Measurements from ENCODE around the gene KIZ. TPM values are rescaled to one million over a fixed set of nuclear protein-coding genes. Genes with fewer than 3 reads are reported as not detected.

Gene KIZ
- total RNA-seq, 2 donors from 2014 or later, result 6.3 to 17.1 TPM

DNA sequence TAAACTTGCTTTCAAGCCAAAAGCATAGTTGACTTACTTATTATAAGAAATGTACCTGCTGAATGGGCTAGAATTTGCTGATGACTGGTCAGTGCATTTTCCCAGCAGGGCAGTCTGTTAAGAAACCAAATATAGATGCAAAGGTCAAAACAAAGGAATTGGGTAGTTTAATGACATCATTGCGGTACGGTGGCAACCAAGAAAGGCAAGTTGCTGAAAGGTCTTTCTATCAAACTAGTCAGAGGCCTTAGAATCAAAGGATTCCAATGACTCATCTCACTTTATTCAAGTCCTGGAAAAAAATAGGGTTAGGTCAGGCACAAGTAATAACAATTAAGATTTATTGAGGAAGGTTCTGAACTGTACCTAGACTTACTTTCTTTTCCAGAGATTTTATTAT, 76.4 kb downstream of the KIZ start:
- Histone ChIP-seq H3K27ac (no peak overlapping the region), H3K4me3 (no peak overlapping the region), H3K9ac (ENCODE audit: low read depth in 2 of 2, low read length in 2 of 2) (no peak overlapping the region), H3K9me3 (no peaks in the 10 kb centered on the region), H3K36me3 (no peaks in the 10 kb centered on the region), H3K4me1 (no peaks in the 10 kb centered on the region), H3K27me3 (no peaks in the 10 kb centered on the region)
- no peak for DNase-seq
- intact Hi-C loops (cut with DNase I), result no loop called here
- TF ChIP-seq, protein P1, sequence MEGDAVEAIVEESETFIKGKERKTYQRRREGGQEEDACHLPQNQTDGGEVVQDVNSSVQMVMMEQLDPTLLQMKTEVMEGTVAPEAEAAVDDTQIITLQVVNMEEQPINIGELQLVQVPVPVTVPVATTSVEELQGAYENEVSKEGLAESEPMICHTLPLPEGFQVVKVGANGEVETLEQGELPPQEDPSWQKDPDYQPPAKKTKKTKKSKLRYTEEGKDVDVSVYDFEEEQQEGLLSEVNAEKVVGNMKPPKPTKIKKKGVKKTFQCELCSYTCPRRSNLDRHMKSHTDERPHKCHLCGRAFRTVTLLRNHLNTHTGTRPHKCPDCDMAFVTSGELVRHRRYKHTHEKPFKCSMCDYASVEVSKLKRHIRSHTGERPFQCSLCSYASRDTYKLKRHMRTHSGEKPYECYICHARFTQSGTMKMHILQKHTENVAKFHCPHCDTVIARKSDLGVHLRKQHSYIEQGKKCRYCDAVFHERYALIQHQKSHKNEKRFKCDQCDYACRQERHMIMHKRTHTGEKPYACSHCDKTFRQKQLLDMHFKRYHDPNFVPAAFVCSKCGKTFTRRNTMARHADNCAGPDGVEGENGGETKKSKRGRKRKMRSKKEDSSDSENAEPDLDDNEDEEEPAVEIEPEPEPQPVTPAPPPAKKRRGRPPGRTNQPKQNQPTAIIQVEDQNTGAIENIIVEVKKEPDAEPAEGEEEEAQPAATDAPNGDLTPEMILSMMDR (IDR thresholded peaks at IDR 0.05), result no peak

DNA sequence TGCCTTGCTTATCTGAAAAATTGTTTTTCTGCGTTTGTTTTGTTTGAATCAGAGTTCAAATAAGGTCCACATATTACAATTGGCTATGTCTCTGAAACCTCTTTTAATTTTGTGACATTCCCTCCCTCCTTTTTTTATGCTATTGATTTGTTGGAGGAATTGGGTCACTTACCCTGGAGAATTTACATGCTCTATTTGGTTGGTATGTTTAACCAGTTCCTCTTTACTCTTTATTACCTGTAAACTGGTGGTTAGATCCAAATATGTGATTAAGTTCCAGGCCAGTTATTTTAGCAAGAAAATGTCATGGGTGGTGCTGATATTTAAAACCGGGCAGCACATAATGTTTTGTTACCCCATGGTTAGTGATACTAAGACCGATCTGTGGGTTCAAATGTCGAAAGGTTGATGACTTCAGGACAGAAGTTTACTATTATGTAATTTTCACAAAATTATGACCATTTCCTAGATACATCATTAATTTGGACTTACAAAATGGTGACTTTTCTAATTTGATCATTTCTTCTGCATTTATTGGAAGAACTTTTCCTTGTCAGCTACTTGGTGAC, 77.3 kb downstream of the KIZ start:
- H3K9ac ChIP-seq (ENCODE audit: low read depth in 2 of 2, low read length in 2 of 2), result no peak overlapping the region
- H3K4me1 ChIP-seq, result no peaks in the 10 kb centered on the region
- TF ChIP-seq, protein P1 (IDR thresholded peaks at IDR 0.05), result no peak
- no peak for DNase-seq
- no peaks in the 10 kb centered on the region for H3K9me3 ChIP-seq
- no peak overlapping the region for H3K4me3 ChIP-seq
- H3K27me3 ChIP-seq, result no peaks in the 10 kb centered on the region
- intact Hi-C loops (cut with DNase I), result no loop called here
- H3K27ac ChIP-seq, result no peak overlapping the region
- H3K36me3 ChIP-seq, result no peaks in the 10 kb centered on the region

DNA sequence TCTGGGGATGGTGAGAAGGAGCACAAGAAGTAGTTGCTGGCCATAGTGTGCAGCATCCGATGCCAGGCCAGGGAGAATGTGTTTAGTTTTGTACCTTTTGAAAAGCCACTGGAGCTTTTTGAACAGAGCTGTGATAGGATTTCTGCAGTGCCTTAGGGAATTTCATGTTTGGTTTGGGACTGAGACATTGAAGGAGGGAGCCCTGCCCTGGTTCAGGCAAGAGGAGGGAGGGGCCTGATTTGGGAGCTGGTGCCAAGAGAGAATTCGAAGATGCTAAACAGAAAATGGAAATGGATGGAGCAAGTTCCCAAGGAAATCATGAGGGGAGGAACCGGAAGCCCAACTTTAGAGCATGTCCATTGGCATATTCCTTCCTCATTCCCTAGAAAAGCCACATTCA, 80.7 kb downstream of the KIZ start:
- no peak for DNase-seq
- H3K9me3 ChIP-seq, result no peaks in the 10 kb centered on the region
- no peak overlapping the region for H3K9ac ChIP-seq (ENCODE audit: low read depth in 2 of 2, low read length in 2 of 2)
- H3K4me3 ChIP-seq, result no peak overlapping the region
- intact Hi-C loops (cut with DNase I), result no loop called here
- no peaks in the 10 kb centered on the region for H3K27me3 ChIP-seq
- H3K36me3 ChIP-seq, result no peaks in the 10 kb centered on the region
- TF ChIP-seq, protein P1 (IDR thresholded peaks at IDR 0.05), result no peak
- H3K27ac ChIP-seq, result no peak overlapping the region
- no peaks in the 10 kb centered on the region for H3K4me1 ChIP-seq

DNA sequence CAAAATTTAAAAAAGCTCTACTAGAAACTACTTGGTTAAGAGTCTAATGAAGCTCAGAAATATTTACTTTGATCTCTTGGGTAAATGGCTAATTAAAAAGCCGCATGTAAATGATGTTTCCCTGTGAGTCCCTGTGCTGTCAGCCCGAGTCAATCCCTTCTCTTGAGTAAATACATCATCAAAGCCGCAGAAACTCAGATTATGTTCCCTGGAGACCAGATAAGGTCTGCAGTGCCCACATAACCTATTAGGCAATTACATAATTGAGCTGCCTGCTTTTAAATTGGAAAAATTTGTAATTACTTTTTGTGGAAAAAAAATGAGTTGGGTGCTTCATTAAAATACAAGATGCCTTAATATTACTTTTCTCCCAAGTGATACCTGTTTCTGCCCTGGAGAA, 83.1 kb downstream of the KIZ start:
- H3K27me3 ChIP-seq, result no peaks in the 10 kb centered on the region
- no peak overlapping the region for H3K4me3 ChIP-seq
- TF ChIP-seq, protein P1 (IDR thresholded peaks at IDR 0.05), result no peak
- H3K9me3 ChIP-seq, result no peaks in the 10 kb centered on the region
- DNase-seq, result no peak
- H3K4me1 ChIP-seq, result no peaks in the 10 kb centered on the region
- intact Hi-C loops (cut with DNase I), result no loop called here
- no peak overlapping the region for H3K9ac ChIP-seq (ENCODE audit: low read depth in 2 of 2, low read length in 2 of 2)
- no peak overlapping the region for H3K27ac ChIP-seq
- H3K36me3 ChIP-seq, result no peaks in the 10 kb centered on the region

DNA sequence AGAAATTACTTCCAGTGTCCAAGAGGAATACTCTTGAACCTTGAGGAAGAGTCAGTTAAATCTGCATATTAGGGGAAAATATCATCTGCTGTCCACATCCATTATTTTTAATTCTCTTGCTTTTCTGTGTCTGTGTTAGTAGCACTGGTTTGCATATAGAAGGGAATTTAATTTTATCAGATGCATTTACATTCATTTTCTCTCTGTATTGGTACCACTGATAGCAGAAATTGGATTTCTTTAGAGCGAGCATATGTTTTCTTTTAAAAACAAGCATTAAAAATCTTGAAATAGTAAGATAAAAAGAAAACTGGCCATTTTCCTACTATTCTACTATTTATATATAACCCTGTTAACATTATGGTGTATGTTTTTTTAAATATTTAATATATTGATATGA, 83.8 kb downstream of the KIZ start:
- no peak for DNase-seq
- H3K27ac ChIP-seq, result no peak overlapping the region
- intact Hi-C loops (cut with DNase I), result no loop called here
- no peaks in the 10 kb centered on the region for H3K4me1 ChIP-seq
- TF ChIP-seq, protein P1 (IDR thresholded peaks at IDR 0.05), result no peak
- H3K9me3 ChIP-seq, result no peaks in the 10 kb centered on the region
- H3K36me3 ChIP-seq, result no peaks in the 10 kb centered on the region
- no peak overlapping the region for H3K4me3 ChIP-seq
- H3K27me3 ChIP-seq, result no peaks in the 10 kb centered on the region
- H3K9ac ChIP-seq (ENCODE audit: low read depth in 2 of 2, low read length in 2 of 2), result no peak overlapping the region
